ENCODE measurements around the gene WLS. TPM values are rescaled to one million over a fixed set of nuclear protein-coding genes. Genes with fewer than 3 reads are reported as not detected.

WLS gene
- total and polyA plus RNA-seq, 12 donors = 31.7 to 123 (median 101) TPM

GRCh38 chr1:68188060-68188538, 44.2 kb downstream of the WLS start:
- no peaks in the 10 kb centered on the region for H3K27me3 ChIP-seq
- intact Hi-C loops (cut with DNase I) = no loop called here
- ATAC-seq (no peak), DNase-seq (no peak)
- no peaks in the 10 kb centered on the region for H3K9me3 ChIP-seq
- WGBS, 2 donors = 86 to 92% methylated on average over 3 of the region's 3 CpGs
- H3K27ac ChIP-seq = no peak overlapping the region
- no peak overlapping the region for H3K4me3 ChIP-seq
- H3K36me3 ChIP-seq = peaks cover 0 to 55% (median 8%) of the 10 kb centered on the region in 9 donors
- H3K4me1 ChIP-seq = peaks cover 0 to 5% (median 0%) of the 10 kb centered on the region in 9 donors
- TF ChIP-seq CTCF (IDR thresholded peaks at IDR 0.05) = no peak

- Histone ChIP-seq H3K9me3 (no peaks in the 10 kb centered on the region), H3K27me3 (no peaks in the 10 kb centered on the region), H3K4me1 (peaks cover 0 to 5% (median 0%) of the 10 kb centered on the region in 9 donors), H3K27ac (no peak overlapping the region), H3K36me3 (peaks cover 0 to 49% (median 8%) of the 10 kb centered on the region in 9 donors), H3K4me3 (no peak overlapping the region)
- 49 to 50% methylated on average over 2 of the region's 2 CpGs for WGBS, 2 donors
- no peak for TF ChIP-seq CTCF (IDR thresholded peaks at IDR 0.05)
- DNase-seq (no peak), ATAC-seq (no peak)
- intact Hi-C loops (cut with DNase I) = no loop called here
Observed at GRCh38 chr1:68185743-68186142, 46.6 kb downstream of the WLS start.

GRCh38 chr1:68183895-68184294, 48.4 kb downstream of the WLS start:
- Histone ChIP-seq H3K9me3 (no peaks in the 10 kb centered on the region), H3K4me3 (no peak overlapping the region), H3K36me3 (peaks cover 0 to 31% (median 0%) of the 10 kb centered on the region in 9 donors), H3K27ac (no peak overlapping the region), H3K4me1 (peaks cover 0 to 9% (median 1%) of the 10 kb centered on the region in 9 donors), H3K27me3 (no peaks in the 10 kb centered on the region)
- TF ChIP-seq CTCF (IDR thresholded peaks at IDR 0.05) = no peak
- DNase-seq = no peak
- WGBS, 2 donors = 97 to 99% methylated on average over 2 of the region's 2 CpGs
- ATAC-seq = no peak
- intact Hi-C loops (cut with DNase I) = no loop called here

GRCh38 chr1:68181165-68181556, 51.2 kb downstream of the WLS start:
- Histone ChIP-seq H3K9me3 (no peaks in the 10 kb centered on the region), H3K27ac (no peak overlapping the region), H3K27me3 (no peaks in the 10 kb centered on the region), H3K36me3 (peaks cover 0 to 20% (median 0%) of the 10 kb centered on the region in 9 donors), H3K4me1 (peaks cover 0 to 31% (median 20%) of the 10 kb centered on the region in 9 donors), H3K4me3 (no peak overlapping the region)
- DNase-seq = no peak
- 50 to 61% methylated on average over 1 of the region's 1 CpG for WGBS, 2 donors
- intact Hi-C loops (cut with DNase I) = no loop called here
- ATAC-seq = no peak
- TF ChIP-seq CTCF (IDR thresholded peaks at IDR 0.05) = no peak
